Hepatic stellate cell (primary cell): ENCODE measurements around the gene DIRAS2.

Experiments
- DNase-seq: peaks from one replicate; pipeline ENCODE4 v3.0.0; 2011; ENCODE audit warnings: low spot score

Gene DIRAS2

DNA sequence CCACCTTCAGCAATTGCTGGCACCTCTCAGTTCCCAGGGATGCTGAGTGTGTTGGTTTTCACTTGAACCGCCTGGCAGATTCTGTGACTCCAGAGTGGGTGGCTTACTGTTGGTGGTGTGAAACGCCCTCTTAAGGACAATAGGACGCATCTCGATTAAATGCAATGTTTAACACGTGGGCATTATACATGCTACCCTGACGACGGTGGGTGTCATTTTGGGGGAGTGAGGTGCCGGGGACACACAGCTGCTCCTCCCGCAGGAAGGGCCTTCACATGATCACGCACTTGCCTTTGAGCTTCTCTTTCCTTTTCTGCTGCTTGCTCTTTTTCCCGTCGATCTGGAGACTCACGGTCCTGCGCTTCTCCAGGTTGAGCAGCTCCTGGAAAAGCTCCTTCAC lies 29.7 kb downstream of the DIRAS2 start:
- no peak for DNase-seq

DNA sequence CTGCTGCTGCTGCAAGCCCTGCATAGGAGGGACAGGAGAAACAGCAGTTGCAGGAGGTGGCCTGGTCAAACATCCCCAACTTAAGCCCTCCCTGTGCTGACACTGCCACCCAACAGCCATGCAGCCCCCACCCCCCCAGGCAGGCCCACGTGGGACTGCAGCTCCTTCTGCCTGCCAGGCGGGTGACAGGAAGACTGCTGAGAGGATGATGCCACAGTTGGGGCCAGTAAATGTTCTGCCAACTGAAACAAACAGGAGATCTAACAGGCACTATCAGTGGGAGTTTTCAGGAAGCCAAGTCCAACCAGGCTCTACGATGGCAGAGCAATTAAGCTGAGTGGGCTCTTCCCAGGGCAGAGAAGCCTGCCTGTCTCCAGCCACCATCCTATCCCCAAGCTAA lies 31.1 kb downstream of the DIRAS2 start:
- DNase-seq: no peak

DNA sequence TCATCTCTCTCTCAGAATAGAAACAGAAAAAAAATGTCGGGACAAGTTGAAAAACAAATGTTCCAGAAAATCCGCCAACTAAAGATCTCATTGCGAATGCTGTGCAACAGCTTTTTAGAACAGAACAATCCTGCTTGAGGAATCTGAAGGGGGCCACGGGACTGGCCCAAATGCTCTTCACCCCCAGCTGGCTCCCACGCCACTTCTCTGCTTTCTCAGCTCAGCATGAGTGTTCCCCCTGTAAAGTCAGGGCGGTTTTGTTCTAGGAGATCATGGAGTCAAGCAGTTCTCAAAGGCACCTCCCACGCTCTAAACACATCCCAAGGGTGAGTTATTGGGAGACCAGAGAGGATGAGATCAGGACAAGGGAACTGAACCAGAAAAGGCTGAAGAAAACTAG lies 31.5 kb downstream of the DIRAS2 start:
- no peak for DNase-seq

DNA sequence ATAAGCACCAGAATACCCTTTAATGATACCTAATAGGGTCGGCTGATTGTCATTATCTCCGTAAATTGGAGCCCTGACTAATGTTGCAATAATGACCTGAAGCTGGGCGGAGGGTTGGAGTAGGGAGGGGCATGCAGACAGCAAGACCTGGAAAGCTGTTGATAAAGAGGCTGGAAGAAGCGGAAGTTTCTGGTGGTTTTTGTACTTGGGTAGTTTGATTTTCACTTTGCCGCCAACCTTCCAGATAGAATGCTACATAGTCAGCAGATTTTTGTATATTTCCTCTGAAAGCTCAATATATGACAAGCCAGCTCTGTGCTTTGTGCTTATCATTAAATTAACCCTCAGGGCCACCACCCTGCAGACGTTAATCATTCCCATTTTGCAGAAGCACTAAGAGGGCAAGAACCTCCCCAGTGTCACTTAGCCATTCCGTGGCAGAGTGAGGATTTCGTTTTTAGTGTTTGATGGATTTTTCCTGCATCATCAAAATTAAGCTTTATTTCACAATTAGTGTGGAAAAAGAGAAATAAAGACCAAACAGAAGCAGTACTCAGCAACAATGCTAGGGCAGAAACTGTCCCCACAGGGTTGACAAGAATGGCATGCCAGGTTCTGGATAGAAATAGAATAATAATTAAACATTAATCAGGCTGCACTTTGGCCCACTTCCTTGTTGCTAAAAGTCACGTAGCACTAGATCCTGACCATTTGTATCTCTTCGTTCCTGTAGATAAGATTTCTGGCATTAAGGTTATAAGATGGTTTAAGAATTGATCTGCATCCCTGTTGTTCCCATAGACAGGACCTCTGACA lies 34.7 kb downstream of the DIRAS2 start:
- no peak for DNase-seq

DNA sequence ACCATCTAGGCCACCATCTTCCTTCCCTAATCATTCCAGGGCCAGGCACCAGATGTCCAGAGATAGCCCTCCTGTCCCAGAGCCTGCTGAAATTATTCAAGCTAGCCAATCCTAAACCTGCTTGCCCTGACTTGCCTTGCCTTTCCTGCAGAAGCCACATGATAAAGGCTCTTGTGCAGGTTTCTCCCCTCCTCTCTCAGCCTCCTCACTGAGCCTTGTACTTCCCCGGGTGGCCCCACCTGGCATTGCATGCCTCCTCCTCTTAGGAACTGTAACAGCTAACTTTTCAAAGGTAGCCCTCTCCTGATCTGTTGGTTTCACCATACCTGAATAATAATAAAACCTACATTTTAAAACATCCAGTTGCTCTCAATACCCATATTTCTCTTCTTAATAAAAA lies 42.6 kb downstream of the DIRAS2 start:
- no peak for DNase-seq

DNA sequence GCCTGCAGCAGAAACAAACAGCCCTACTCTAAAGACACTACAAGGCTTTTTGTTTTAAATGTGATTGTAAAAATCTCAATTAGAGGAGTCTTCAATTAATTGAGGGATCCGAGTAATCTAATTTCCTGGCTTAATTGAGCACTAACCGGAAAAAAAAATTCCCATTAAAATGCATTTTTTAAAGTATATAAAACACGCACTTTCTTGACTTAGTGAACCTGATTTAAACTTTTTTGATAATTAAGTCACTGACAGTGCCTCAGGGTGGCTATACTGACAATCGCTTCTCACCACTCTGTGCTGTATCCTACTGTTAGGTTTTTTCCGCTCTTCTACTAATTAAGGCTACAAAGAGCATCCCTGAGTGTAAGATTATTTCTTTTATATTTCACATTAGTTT lies 44.4 kb downstream of the DIRAS2 start:
- DNase-seq: no peak

DNA sequence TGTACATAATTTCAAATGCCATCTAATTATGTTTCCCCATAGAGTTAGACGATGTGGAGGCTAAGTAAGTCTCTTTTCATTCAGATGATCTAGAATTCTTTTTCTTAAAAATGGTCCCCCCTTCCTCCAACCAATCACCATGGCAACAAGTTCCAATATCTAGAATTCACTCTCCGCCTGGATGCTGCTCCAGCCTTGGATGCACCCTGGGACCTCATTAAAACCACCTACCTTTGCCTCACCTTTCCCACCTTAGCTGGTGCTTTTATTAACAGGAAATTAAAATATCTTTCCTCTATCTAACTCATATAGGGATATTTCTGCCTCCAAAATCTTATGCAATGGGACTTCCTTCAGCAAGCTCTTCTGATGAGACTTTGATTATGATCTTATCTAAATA lies 49.0 kb downstream of the DIRAS2 start:
- no peak for DNase-seq

DNA sequence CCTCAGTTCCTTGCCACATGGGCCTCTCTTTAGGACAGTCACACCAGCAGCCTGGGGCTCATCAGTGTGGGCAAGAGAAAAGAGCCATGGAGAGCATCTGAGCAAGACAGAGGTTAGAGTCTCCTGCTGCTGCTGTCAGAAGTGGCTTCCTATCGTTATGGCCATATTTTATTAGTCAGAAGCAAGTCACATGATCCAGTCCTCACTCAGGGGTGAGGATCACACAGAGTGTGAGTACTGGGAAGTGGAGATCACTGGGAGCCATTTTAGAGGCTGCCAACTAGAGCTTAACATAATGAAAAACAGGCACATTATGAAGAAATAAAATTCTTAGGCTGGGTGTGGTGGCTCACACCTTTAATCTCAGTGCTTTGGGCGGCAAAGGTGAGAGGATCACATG lies 62.0 kb downstream of the DIRAS2 start:
- no peak for DNase-seq

DNA sequence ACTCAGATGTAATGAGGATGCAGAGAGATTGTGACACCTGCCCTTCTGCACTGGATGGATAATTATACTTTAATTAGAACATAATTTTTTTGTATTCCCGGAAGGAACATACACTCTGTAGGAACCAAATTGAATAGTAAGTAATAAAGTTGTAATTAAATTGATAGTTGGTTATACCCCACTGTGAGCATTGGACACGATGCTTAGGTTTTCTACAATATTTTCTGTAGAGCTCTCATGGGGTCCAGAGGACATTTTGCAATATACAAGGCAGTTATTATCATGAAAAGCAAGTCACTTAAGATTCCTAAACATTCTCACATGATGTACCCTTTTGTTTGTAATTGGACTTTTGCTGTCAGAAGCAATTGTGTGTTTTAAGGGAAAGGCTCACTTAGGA lies 63.4 kb downstream of the DIRAS2 start:
- DNase-seq: no peak

DNA sequence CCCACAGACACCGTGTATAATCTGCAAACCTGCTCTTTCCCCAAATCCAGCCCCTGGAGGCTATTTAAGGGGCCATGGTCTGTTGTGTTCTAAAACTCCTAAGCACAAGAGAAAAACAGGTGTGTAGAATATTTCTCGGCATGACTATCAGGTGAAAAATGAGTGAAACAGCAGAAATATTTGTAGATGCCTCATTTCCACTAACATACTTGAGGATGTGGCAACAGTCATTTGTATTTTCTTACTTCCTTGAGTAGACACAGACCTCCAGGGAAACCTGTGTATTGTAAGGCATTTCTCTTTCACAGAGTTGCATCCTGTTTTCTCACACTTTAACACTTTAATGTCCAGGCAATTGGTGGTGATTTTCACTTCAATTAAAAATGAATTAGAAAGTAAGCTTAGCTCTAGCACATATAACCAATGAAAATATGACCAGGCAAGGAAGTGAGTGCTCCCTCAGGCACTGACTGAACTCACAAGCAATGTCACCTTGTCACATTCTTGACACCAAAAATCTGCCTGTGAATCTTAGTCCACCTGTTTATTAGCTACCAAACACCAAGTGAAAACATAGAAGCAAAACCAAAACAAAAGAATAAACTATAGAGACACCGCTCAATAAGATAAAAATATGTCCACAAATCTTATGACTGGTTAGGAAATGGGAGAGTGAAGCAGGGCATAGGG lies 64.4 kb downstream of the DIRAS2 start:
- DNase-seq: no peak

DNA sequence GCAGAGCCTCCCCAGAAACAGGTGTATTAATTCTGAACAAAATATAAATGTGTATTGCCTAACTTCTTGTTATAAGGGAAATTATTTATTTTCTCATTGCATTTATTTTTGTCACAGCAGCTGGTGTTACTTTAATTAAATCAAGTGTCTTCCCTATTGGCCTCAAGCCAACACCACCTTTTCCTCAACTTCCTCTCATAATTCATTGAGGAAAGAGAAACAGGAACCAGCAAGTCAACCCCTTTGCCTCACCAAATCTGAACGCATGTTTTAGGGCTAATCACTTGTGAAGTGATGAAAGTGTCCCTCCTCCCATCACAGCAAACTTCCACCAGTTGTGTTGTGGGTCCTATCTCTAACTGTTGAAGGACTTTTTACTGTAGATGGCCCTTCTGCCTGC lies 73.1 kb downstream of the DIRAS2 start:
- DNase-seq: no peak

DNA sequence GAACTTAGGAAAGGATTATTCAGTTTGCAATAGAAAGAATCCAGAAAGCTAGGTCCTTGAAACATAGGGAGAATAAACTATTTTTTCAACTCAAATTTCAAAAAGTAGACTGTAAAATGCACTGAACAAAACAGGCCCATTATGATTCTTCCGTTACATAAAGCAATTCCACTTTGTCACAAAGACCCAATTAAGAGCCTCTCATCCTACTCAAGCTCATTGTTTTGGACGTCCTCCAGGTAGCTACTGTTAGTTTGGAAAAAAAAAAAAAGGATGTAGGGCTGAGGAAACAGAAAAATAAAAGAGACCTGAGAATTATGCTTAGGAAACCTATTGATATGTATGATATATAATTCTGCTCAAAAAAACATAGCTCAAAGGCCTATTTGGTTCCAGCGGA lies 74.0 kb downstream of the DIRAS2 start:
- DNase-seq: no peak

DNA sequence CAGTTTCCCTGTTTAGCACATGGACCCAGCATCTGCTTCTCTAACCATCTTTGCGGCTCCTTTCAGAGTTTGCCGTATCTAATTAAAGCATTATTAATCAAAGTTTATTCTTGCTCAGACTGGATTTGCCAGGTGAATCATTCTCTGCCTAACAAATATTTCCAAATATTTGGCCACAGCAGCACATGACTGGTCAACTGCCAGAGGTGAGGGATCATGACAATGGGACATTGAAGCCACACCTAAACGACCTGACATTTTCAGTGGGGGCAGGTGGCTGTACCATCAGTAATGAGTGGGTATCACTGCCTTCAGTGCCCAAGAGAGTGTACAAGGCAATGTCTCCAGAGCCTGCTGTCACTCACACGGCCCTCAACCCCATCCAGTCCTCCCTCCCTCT lies 80.4 kb downstream of the DIRAS2 start:
- DNase-seq: no peak
